HG03039 (cell line): ENCODE results near the gene THBD.

Experiments
- ATAC-seq: cut with Tn5 transposase; IDR thresholded peaks from one replicate; pipeline ENCODE4 v1.9.1; 2021; ENCODE audit warnings: mild to moderate bottlenecking, moderate library complexity; ENCODE audit not compliant: unreplicated experiment

The THBD gene, protein sequence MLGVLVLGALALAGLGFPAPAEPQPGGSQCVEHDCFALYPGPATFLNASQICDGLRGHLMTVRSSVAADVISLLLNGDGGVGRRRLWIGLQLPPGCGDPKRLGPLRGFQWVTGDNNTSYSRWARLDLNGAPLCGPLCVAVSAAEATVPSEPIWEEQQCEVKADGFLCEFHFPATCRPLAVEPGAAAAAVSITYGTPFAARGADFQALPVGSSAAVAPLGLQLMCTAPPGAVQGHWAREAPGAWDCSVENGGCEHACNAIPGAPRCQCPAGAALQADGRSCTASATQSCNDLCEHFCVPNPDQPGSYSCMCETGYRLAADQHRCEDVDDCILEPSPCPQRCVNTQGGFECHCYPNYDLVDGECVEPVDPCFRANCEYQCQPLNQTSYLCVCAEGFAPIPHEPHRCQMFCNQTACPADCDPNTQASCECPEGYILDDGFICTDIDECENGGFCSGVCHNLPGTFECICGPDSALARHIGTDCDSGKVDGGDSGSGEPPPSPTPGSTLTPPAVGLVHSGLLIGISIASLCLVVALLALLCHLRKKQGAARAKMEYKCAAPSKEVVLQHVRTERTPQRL

GRCh38 chr20:23049201-23050075 is at the start of gene THBD:
TSS of gene THBD (minus strand) at chr20:23049672. CDS start at chr20:23049504, 168 bp downstream.
- no peak for ATAC-seq

DNA sequence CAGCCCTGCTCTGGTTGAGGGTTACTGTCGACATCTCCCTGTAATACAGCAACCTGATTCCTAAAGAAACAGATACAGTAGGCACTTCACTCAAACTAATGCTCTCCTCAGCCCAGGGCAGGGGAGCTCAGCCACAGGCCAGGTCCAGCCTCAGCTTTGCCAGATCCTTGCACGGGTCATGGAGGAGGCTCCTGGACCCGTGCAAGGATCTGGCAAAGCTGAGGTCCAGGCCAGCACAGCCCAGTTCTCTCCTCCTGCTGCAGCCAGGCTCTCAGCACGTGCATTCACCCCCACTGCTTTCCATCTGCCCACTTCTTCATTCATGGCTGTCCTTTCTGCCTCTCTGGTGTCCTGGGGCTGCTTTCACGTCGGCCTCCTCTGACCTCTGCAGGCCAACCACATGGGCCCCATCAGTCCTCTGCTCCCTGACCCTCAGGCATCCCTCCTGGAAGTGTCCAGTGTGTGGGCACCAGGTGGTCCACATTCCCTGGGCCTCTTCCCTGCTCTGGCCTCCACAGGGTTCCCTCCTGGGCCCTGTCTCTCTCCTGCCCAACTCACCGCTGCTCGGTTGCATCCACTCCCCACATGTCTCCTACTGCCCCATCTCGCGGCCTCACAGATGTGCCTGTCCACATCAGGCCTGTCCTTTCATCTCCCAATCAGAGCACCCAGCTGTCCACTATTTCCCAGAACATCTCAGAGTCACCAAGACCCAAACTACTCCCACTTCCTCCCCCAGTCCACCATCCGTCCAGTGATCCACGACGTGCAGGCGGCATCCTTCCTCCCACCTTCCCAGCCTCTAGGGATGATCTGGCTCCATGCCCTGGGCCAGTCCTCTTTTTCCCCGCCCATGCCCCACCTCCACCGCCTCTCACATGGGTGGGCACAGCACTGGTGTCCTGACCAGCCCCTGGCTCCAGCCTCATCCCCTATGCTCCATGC is 48.4 kb upstream of the THBD start:
- no peak for ATAC-seq

- ATAC-seq = no peak
Observed at GRCh38 chr20:23096986-23097520, 47.6 kb upstream of the THBD start.

DNA sequence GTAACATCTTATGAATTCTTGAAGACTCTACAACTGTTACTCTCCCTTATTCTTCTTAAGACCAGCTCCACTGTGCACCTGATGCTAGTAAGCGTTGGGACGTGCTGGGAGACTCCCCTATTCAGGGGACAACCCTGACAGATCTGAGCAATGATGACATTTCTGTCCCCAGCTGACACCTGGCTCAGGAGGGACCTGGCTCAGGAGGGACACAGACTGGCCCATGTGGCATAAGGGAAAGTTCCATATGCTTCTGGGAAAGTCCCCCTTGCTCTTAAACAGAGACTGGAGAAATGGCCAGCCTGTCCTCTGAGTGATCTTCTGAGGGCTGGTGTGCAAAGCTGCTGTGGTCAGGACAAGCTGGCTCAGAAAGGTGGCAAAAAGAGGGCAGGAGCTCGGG is 46.6 kb upstream of the THBD start:
- no peak for ATAC-seq

- ATAC-seq = no peak
Observed at GRCh38 chr20:23095499-23095898, 46.0 kb upstream of the THBD start.

DNA sequence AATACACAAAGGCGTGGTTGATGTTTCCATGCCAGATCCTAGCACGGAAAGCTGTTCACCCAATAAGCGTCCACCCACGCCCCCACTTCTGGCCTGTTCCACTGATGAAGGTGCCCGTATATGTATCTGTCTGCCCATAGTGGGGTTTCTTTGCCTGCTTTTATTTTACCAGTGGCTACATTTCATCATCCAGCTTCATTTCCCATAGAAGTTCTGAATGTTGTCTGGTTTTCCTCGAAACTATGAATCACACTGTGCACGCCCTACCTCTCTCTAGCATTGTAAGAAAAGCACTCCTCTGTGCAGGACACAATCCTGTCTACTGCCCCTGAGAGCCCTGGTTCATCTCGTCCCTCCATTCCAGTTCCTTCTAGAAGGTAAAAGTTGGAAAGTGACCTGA is 45.5 kb upstream of the THBD start:
- ATAC-seq = no peak

GRCh38 chr20:23094213-23094896 is 44.9 kb upstream of the THBD start:
- no peak for ATAC-seq

GRCh38 chr20:23093613-23094012 is 44.1 kb upstream of the THBD start:
- ATAC-seq = no peak

GRCh38 chr20:23092861-23093495 is 43.5 kb upstream of the THBD start:
- ATAC-seq = no peak

GRCh38 chr20:23092384-23092756 is 42.9 kb upstream of the THBD start:
- ATAC-seq = no peak

GRCh38 chr20:23091721-23092383 is 42.4 kb upstream of the THBD start:
- no peak for ATAC-seq

DNA sequence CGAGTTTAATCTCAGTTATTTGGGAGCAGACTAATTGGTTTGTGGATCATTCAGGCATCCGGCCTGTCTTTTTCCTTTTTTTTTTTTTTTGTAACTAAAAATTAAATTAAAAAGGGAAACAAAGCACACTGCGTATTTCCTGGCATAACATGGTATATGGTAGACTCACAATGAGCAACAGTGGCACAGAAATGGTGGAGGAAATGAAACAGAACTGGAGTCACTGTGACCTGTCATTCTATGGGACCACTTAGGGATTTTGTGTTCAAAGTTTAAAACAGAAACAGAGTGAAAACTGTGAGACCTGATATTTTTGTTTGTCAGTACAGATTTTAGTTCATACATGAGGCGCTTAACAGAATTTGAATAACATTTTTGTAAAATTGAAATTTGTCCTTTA is 41.4 kb upstream of the THBD start:
- no peak for ATAC-seq

DNA sequence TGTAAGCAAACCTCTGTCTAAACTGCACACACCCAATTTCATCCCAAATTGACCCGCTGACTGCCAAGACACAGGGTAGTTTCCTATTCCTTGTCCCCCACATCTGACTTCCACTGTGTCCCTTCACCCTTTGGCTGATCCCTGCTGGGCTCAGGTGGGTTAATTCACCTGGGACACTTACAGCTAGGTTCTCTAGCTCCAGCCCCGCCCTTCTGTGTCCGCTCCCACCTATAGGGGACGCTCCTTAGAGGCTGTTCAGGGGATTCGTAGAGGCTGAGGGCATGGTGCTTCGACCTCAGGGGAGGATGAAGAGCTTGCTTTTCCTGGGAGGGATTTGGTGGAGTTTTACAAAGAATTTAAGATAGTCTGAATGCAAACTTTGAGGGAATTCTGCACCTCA is 40.7 kb upstream of the THBD start:
- no peak for ATAC-seq

DNA sequence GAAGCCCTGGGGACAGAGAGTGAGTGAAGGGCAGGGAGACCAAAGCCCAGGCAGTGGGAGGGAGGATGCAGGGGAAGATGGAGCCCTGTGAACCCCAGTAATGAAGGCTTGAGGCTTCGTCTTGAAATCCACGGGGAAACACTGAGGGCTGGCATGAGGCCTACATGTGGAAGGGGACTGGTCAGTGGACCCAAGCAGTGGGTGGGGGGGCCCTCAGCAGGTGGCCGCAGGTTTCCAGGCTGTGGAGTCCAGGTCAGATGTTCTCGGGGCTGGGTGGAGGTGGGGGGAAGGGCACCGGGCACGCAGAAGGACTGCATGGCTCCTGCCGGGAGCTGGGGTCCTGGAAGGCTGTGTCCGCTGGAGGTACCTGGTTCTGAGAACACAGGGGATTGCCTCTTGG is 39.4 kb upstream of the THBD start:
- no peak for ATAC-seq

DNA sequence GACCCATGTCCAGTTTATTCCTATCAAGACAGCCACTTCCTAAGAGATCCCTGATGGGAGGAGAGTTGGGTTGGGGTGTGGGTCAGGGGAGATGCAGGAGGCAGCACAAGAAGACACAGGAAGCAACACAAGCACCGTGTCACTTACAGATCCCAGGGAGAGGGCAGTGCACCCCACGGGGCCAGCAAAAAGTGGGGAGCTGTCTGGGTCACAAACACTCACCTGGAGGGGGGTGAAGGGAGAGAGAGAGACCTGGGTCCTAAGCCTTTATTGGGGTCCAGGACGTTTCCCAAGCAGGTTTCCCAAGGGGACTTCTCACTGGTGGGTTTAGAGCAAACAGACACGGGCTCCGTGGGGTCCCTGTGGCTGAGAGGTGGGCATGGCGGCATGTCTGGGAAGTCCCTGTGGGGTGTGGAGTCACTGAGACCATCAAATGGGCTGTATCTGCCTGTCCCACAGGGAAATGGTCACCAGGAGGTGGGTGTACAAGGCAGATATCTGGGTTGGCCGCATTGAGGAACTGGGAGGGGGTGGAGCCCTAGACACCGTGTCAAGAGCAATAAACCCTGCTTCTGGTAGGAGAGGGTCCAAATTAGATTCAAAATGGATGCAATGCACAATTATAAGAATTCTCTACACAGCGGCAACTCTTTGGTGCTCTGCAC is 38.2 kb upstream of the THBD start:
- ATAC-seq = no peak

DNA sequence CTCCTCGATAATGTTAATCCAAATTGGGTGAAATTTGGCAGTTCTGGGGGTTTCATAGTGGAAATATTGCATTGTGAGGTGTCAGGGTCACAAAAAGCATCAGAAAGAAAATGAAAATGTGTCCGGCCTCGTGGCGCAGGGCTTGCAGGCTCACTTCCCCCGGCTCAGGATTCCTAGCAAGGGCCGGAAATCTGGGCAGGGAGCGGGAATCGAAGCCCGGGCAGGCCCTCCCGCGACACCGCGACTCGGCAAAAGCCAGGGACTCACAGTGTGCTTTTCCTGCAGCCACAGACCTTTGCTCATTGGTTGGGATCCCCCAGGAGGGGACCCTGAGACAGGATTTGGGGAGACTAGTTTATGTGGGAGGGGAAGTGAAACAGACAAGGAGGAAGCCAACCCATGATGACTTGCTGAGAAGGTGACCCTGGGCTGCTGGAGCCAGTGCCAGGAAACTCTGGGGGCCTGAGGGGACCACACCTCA is 37.5 kb upstream of the THBD start:
- ATAC-seq = no peak

DNA sequence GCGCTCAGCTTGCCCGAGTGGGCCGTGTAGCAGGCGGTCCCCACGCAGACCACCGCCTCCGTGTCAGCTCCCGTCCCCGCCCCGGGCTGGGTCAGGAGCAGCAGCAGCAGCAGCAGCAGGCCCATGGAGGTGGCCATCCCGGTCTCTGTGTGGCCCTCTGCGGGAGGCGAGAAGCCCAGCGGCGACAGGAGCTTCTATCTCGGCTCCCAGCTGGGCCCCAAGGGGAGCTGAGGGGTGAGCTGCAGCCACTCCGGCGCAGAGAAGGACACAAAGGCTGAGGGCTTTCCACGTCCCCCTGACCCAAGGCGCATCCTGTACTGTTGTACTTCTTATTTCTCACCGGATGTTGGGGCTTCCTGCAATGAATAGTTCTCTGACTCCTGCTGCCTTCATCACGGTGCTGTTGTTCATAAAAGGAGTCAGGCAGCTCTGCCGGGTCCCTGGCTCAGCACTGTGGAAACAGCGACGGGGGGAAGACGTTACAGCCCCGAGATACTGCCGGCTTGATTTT is 36.6 kb upstream of the THBD start, which contains the start of gene CD93:
CD93 (minus strand) TSS at position 269 of the 511 bp plus-strand sequence; CDS start at position 137, 132 bp downstream.
- no peak for ATAC-seq
